ENCODE results near the gene DAP3.

DNA sequence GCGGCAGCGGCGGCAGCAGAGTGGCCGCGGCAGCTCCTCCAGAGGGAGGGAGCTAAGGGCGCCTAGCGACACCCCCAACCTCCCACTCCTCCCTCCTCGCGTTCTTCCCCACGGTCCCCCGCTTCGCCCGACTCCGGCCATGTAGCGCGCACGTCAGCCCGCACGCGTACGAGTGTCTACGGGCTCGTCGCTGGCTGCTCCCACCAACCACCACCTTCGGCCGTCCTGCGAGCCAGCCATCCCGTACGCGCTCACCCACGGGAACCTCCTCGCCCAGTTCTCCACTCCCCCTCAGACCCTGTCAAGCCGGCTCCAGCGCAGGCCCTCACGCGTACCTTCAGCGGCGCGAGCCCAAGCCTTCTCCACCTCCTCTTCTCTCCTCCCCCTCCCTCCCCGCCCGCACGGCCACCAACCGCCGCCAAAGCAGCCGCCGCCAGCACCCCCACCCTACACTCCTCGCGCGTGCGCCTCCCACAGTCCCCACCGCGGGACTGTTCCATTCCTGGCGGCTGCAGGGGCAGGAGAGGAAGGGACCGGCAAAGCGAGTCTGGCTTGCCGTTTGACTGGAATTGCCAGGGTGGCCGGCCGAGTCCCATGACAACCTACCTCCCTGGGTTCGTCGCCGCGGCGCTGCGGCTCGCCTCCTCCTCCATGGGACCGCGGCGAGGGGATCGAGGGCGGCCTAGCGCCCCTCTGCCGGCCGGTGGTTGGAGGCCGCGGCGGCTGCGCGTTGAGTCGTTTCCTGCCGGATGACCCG, 389 bp upstream of the DAP3 start, which contains the start of gene YY1AP1:
- TF ChIP-seq POLR2A (IDR thresholded peaks at IDR 0.05; ENCODE audit: low read length) (peak; percentile 77), GATA1 (IDR thresholded peaks at IDR 0.05; ENCODE audit: low read depth, low read length) (no peak)

Data from erythroblast (primary cell).